GM21367 (cell line): ENCODE data around the gene POMT1.
"Not testable (repeated sequence)": the region's sequence is repeated elsewhere in the genome, so short reads cannot be mapped to it uniquely, and the experiment has no call there.

Source experiments
- ATAC-seq: cut with Tn5 transposase; IDR thresholded peaks from one replicate; pipeline ENCODE4 v1.9.1; 2021; ENCODE audit not compliant: unreplicated experiment

Gene POMT1

GRCh38 chr9:131550465-131550864 lies 47.7 kb downstream of the POMT1 start:
- not testable (repeated sequence) for ATAC-seq

DNA sequence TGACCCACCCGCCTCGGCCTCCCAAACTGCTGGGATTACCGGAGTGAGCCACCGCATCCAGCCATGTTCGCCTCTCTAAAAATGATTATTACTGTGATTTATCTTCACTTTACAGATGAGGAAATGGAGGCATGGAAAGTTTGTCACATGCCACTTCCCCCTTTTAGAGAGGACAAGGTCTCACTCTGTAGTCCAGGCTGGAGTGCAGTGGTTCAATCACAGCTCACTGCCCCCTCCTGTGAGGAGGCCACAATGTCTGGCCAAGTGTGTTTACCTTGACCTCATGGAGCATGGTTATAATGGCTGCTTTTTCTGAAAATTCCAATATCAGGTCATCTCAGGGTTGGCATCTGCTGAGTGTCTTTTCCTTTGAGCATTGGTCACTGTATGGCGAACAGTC lies 49.3 kb downstream of the POMT1 start:
- ATAC-seq, result no peak

DNA sequence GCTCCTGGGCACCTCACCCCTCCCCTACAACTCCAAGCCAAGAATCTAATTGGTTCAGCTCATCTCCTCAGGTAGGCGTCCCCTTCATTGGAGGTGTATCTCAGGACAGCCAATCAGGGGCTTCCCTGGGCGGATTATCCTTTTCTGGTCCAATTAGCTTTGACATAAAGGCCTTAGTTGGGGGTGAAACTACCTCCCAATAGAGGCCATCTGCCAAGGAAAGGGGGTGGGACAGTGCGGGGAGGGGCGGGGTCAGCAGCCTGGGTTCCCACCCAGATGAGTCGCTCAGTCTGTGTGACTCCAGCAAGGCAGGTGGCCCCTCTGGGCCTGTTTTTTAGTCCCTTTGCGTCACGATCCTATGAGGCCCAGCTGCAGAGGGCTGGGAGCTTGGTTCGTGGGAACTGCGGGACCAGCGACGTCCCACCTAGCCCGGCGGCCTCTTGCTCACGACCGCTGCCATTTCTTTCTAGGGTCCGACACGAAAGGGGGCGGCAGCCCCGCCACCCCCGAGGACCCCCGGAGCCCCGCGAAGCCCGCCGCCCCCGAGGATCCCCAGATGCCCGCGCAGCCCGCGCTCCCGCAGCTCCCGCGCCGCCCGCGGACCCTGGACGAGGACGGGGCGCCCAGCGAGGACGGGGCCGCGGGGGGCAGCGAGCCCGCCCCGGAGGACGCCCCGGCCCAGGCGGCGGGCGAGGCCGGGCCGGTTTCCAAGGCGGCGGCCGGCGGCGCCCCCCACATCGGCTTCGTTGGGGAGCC lies 51.5 kb downstream of the POMT1 start:
- no peak for ATAC-seq

DNA sequence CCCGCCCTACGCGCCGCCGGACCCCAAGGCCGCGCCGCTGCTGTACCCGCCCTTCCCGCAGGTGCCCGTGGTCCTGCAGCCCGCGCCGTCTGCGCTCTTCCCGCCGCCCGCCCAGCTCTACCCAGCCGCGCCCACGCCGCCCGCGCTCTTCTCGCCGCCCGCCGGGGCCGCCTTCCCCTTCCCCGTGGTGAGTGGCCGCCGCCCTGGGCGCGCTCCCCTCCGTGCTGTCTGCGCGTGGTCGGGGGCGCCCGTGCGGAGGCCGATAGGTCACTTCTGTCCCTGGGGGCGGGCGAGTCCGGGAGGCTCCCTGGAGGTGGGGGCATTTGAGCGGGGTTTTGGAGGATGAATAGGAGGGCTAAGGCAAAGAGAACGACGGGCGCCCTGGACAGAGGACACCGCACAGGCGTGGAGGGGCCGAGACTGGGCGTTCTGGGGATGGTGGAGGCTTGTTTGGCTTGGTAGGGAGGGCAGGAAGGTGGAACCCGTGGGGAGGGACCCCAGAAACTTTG lies 52.2 kb downstream of the POMT1 start:
- no peak for ATAC-seq

DNA sequence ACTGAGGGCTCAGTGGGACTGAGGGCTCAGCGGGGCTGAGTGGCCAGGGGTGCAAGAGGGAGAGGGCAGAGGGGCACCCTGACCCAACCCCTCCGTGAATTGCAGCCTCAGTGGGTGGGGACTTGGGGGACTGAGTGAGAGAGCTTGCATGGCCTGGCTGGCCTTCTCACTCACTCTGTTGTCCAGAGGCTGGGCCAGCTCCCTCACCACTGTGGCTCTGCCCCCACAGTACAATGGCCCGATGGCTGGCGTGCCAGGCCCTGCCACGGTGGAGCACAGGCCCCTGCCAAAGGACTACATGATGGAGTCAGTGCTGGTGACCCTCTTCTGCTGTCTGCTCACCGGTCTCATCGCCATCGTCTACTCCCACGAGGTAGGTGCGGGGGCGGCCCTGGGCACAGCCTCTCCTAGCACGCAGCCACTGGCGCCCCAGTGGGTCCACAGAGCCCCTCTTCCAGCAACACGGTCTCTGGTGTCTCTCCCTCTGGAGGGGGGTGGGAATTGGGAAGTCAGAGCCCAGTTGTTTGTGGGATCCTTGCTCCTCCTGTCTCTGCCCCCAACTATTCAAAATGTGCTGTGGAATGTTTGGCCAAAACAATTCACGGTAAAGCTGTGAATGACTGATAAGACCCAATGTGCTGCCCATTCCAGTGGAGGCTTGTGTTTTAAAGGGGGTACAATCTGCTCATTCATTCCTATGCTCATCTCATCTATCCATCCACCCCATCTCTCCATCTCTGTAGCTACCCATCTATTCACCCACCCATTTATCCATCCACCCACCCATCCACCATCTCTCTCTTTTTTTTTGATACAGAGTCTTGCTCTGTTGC lies 53.3 kb downstream of the POMT1 start:
- no peak for ATAC-seq

GRCh38 chr9:131557855-131558548 lies 55.3 kb downstream of the POMT1 start:
- no peak for ATAC-seq

DNA sequence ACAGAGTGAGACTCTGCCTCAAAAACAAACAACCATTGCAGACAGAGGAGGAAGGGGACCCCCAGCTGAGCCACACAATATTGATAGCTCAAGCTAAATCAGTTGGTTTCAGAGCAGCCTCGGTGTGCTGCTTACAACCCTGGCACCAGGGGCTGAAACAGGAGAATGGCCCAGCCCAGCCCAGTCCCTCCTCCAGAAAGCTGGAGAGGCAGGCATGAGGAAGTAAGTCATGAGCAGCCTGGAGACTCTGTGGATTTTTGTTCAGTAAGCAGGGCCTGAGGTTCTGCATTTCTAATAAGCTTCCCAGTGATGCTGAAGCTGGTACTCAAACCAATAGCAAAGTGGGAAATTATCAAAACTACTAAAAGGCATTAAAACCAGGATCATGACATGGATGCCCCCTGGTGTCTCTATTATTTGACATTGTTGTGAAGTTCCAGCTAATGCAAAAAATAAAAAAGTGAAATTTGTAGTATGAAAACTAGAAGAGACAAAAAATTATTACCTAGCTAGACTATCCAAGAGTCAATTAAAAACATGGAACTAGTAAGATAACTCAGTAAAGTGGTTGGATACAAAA lies 56.8 kb downstream of the POMT1 start:
- ATAC-seq, result no peak

DNA sequence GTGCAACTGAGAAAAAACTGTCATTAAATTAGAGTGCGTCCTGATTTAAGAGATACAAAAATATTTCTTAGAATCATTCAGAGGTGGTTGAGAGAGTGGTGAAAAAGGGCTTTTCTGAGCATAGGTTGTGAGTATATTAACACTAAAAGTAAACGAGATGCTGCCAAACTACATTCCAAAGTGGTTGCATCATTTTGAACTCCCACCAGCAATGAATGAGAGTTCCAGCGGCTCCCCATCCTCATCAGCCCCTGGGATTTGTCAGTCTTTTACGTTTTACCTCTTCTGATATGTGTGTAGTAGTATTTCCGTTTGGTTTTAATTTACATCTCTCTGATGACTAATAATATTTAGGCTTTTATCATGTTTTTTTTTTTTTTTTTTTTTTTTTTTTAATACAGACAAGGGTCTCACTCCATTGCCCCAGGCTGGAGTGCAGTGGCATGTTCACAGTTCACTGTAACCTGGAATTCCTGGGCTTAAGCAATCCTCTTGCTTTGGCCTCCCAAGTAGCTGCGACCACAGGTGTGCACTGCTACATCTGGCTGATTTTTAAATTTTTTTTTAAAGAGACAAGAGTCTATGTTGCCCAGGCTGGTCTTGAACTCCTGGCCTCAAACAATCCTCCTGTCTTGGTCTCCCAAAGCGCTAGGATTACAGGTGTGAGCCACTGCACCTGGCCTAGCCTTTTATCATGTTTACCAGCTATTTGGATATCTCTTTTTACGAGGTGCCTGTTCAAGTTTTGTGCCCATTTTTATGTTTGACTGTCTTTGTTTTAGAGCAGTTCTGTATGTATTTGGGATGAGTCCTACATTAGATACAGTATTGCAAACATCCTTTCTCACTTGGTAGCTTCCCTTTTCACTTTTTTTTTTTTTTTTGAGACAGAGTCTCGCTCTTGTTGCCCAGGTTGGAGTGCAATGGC lies 59.6 kb downstream of the POMT1 start:
- no peak for ATAC-seq

GRCh38 chr9:131565369-131565768 lies 62.7 kb downstream of the POMT1 start:
- no peak for ATAC-seq

GRCh38 chr9:131566158-131566557 lies 63.4 kb downstream of the POMT1 start:
- ATAC-seq, result no peak

DNA sequence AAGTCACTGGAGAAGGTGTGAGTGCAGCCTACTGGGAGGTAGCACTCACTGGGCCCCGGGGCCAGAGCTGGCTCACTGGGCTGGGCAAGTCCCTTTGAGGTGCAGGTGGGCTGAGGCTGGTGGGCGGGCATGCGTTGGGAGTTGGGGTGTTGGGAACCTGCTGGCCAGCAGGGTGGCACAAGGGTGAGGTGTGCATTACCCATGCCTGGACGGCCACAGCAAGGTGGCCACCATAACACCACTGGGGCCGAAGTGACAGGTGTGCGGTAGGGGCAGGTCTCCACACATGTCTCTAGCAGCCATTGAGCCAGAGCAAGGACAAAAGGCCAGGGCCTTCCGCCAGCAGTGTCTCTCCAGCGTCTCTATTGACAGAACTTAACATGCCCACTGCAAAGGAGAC lies 65.2 kb downstream of the POMT1 start:
- ATAC-seq, result no peak
